Stimulated activated CD4-positive, alpha-beta T cell treated with anti-CD3 and anti-CD28 coated beads, TNF-alpha, amount 100 ng/mL, for 48 hours (primary cell): ENCODE measurements around the gene EXO5.
"Not testable (repeated sequence)": the region's sequence is repeated elsewhere in the genome, so short reads cannot be mapped to it uniquely, and the experiment has no call there.

ENCODE experiments used
- DNase-seq, 3 donors: peaks; one replicate each; pipeline ENCODE4 v3.0.0-alpha.2; 2020; ENCODE audit warnings: low read depth in 3 of 3

Gene EXO5, protein sequence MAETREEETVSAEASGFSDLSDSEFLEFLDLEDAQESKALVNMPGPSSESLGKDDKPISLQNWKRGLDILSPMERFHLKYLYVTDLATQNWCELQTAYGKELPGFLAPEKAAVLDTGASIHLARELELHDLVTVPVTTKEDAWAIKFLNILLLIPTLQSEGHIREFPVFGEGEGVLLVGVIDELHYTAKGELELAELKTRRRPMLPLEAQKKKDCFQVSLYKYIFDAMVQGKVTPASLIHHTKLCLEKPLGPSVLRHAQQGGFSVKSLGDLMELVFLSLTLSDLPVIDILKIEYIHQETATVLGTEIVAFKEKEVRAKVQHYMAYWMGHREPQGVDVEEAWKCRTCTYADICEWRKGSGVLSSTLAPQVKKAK

DNA sequence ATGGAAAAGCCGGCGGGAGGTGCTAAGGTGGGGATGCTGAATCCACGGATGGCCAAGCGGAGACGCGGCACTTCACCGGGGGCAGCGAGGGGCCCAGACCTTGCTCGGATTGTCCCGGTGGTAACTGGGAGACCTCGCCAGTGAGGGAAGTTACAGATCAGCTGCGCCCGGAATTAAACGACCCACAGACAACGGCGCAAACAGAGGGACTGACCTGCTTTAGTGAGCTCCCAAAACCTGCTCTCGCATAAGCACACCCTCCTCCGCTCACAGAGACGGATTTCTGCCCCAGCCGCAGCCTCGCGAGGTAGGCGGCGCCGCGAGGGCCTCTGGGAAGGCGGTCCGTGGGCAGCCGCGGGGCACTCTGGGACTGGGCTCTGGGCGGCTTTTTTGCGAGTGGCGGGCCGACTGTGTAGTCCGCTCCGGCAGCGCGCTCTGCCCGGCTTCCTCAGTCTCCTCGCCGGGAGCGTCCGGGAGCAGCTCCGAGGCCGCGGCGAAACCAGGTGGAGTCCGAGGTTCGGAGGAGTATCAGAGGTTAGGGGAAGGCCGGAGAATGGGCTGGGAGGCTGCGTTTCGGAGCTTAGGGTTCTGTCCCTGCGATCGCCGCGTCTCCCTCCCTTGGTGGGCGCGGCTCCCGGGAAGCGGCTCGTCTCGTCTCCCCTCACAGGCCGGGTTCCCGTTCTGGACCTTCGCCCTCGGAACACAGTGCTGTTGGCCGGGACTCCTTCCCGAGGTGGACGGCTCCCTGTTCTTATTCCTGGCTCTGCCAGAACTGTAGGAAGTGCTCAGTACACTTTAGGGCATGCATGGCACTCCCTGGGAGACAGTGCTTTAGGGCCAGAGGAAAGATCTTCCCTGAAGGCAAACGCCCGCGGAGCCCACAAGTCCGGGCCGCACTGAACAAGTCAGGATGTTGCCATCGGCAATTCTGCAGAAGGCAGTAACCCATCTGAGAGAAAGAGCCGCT lies at the start of gene EXO5:
Gene EXO5 (plus strand): TSS at position 393 of the 967 bp plus-strand sequence. CDS start 5,778 bp downstream, outside the sequence.
- DNase-seq, result peak; percentile 73 to 82 (median 78)

DNA sequence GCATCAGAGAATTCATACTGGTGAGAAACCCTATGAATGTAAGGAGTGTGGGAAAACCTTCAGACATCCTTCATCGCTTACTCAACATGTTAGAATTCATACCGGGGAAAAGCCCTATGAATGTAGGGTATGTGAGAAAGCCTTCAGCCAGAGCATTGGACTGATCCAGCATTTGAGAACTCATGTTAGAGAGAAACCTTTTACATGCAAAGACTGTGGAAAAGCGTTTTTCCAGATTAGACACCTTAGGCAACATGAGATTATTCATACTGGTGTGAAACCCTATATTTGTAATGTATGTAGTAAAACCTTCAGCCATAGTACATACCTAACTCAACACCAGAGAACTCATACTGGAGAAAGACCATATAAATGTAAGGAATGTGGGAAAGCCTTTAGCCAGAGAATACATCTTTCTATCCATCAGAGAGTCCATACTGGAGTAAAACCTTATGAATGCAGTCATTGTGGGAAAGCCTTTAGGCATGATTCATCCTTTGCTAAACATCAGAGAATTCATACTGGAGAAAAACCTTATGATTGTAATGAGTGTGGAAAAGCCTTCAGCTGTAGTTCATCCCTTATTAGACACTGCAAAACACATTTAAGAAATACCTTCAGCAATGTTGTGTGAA lies 45.5 kb upstream of the EXO5 start:
- DNase-seq, result no peak

DNA sequence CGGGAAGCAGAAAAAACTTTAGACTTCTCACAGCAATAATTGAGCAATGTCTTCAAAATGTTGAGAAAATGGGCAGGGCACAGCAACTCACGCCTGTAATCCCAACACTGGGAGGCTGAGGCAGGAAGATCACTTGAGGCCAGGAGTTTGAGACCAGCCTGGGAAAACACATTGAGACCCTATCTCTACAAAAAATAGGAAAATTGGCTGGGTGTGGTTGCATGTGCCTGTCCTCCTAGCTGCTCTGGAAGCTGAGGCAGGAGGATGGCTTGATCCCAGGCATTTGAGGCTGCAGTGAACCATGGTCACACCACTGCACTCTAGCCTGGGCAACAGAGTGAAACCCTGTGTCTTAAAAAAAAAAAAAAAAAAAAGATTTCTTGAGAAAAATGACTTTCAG lies 39.2 kb upstream of the EXO5 start:
- no peak for DNase-seq

DNA sequence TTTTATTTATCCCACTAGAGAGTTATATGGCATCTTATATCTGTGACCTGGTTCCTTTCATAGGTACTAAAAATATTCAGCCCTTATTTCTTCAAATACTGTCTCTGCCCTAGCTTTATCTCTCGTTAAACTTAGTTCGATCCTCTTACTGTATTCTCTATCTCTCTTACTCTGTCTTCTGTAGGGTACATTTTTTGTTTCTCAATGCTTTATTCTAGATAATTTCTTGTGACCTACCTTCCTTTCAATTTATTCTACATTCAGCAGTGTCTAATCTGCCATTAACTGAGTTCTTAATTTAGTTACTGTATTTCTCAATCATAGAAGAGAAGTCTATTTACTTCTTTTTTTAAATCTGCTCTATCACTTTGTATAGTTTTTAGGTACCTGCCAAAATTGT lies 33.3 kb upstream of the EXO5 start:
- DNase-seq, result no peak

GRCh38 chr1:40476924-40477677 lies 31.5 kb upstream of the EXO5 start, which contains the start of gene ZFP69:
Gene ZFP69, plus strand, starts transcription at chr1:40477290. Its CDS starts 2,072 bp downstream, at chr1:40479362.
- peak; percentile 21 to 56 (median 49) for DNase-seq

- DNase-seq, result peak in 2 of 3 donors; percentile 7 to 23
These were observed 30.9 kb upstream of the EXO5 start for GRCh38 chr1:40477678-40478053.

GRCh38 chr1:40478276-40478675 lies 30.3 kb upstream of the EXO5 start:
- no peak for DNase-seq

GRCh38 chr1:40479156-40479555 lies 29.4 kb upstream of the EXO5 start:
- DNase-seq, result no peak

DNA sequence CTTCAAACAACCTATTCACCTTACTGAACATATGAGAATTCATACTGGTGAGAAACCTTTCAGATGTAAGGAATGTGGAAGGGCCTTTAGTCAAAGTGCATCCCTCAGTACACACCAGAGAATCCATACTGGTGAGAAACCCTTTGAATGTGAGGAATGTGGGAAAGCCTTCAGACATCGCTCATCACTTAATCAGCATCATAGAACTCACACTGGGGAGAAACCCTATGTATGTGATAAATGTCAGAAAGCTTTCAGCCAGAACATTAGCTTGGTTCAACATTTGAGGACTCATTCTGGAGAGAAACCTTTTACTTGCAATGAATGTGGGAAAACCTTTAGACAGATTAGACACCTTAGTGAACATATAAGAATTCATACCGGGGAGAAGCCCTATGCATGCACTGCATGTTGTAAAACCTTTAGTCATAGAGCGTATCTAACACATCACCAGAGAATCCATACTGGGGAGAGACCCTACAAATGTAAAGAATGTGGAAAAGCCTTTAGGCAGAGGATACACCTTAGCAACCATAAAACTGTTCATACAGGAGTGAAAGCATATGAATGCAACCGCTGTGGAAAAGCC lies 13.2 kb upstream of the EXO5 start:
- DNase-seq, result no peak

- not testable (repeated sequence) for DNase-seq
These were observed 5.9 kb upstream of the EXO5 start for GRCh38 chr1:40502651-40503050.

DNA sequence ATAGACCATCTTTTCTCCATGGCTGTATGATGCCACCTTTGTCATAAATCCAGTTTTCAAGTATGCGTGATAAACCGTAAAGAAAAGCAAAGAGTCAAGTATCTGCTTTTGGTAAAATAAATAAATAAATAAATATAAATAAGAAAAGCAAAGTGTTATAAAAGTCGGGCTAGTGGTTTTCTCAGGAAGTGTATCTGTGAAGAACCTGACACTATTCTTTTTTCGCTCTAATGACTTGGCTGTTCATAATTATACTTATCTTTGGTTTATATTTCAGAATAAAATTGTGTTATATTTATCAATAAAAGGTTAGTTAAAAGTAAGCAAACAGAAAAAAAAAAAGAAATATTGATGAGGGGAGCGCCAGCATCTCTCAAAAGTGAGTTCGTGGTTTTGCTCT lies 594 bp upstream of the EXO5 start:
- DNase-seq, result no peak

DNA sequence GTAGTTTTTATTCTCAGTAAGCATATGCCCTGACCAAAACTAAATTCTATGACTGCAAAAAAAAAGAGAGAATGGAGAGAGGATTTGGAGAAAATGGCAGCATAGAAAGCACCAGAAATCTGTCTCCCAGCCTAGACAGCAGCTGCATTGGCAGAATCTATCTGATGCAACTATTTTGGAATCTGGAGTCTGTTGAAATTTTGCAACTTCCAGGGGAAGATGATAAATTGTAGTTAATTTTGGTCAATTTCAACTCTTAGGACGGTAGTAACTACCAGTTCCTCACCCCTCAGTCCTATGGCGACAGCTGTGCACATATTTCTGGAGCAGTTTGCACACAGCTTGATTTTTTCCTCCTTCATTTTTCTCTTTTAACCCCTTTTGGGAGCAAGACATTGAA lies 10.9 kb downstream of the EXO5 start:
- no peak for DNase-seq

GRCh38 chr1:40530735-40531380 lies 22.3 kb downstream of the EXO5 start:
- DNase-seq, result no peak

- peak; percentile 69 to 72 (median 70) for DNase-seq
These were observed 23.0 kb downstream of the EXO5 start, which contains the start of gene ZNF684 for GRCh38 chr1:40531381-40532061. Gene ZNF684, plus strand, starts transcription at chr1:40531637. Its CDS starts 1,530 bp downstream, at chr1:40533167.

DNA sequence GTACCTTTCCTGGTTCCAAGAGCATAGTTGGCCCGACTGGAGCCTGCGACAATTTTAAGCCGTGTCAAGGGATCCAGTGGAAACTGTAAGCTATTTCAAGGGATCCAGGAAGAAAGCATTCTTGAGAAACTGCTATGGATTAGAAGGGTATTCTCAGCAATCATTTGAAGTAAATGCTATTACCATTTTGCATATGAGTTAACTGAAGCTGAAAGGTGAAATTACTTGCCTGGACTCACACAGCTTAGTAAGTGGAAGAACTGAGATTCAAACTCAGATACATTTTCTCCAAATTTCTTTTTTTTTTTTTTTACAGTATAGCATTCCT lies 23.5 kb downstream of the EXO5 start:
- DNase-seq, result no peak

DNA sequence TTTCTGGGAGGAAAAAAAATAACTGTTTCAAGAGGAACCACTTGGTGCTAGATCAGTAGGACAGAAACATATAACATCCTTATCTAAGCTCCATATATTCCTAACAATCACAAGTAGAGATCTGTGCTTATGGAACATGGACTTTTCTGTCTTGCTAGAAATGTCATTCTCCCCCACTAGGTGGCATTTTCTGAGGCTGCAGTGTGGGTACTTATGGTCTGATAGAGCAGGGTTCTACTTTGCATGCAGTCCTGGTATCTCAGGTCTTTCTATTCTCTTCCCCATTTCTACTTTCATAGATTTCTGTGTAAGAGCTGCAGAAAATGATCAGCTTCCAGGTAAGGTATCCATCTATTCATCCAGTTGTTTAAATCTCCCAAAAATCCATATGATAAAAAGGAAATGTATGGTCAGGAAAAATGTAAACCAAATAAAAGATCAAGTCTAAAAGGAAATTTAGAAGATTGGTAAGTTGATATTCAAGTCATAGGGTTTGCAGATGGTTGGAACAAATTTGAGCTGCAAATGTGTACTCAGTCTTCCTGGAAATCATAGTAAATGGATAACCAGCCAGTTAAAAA lies 24.4 kb downstream of the EXO5 start:
- DNase-seq, result peak in 1 of 3 donors; percentile 27

DNA sequence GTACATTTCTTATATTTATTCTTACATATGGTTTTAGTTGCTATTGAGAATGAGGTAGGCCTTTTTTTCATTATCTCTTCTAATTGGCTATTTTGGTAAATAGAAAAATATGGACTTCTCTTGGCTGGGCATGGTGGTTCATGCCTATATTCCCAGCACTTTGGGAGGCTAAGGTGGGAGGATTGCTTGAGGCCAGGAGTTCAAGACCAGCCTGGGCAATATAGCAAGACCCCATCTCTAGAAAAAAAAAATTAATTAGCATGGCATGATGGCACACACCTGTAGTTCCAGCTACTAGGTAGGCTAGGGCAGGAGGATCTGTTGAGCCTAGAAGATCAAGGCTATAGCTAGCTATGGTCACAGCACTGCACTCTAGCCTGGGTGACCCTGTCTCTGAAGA lies 26.0 kb downstream of the EXO5 start:
- DNase-seq, result no peak

GRCh38 chr1:40535732-40536131 lies 27.2 kb downstream of the EXO5 start:
- no peak for DNase-seq

- no peak for DNase-seq
These were observed 30.8 kb downstream of the EXO5 start for GRCh38 chr1:40539338-40539737.
